GM12872 (cell line): ENCODE results near the gene PRR22.

Experiments used
- CTCF ChIP-seq: IDR thresholded peaks from 3 replicates; pipeline ENCODE4 v1.5.1; 2011; ENCODE audit warnings: low read depth, mild to moderate bottlenecking, low read length, moderate library complexity; ENCODE audit not compliant: insufficient read depth

PRR22 gene

GRCh38 chr19:5784581-5785147, at the start of gene PRR22:
Gene PRR22, minus strand, starts transcription at chr19:5784746. Its CDS starts 86 bp downstream, at chr19:5784660.
- TF ChIP-seq CTCF: no peak

GRCh38 chr19:5832527-5833216, 48.1 kb upstream of the PRR22 start:
- no peak for TF ChIP-seq CTCF

GRCh38 chr19:5832061-5832460, 47.5 kb upstream of the PRR22 start:
- no peak for TF ChIP-seq CTCF

- TF ChIP-seq CTCF: no peak
These were observed 46.6 kb upstream of the PRR22 start for GRCh38 chr19:5831159-5831558.

- no peak for TF ChIP-seq CTCF
These were observed 45.2 kb upstream of the PRR22 start for GRCh38 chr19:5829567-5830310.

- TF ChIP-seq CTCF: no peak
These were observed 44.4 kb upstream of the PRR22 start for GRCh38 chr19:5828661-5829566.
